Transverse colon (tissue), 4 donors: ENCODE results near the gene CYTH4. TPM values are rescaled to one million over a fixed set of nuclear protein-coding genes. Genes with fewer than 3 reads are reported as not detected.

Experiments
- DNase-seq: peaks from one replicate; pipeline ENCODE4 v3.0.0-alpha.2; 2019
- H3K27ac ChIP-seq, 4 donors: fragments of 200-600 bp; sonication (generic); 2 replicates each; pipeline ENCODE4 v1.5.1; 2016 to 2018; ENCODE audit warnings: inconsistent platforms in 4 of 4
- H3K27me3 ChIP-seq: fragments of 200-600 bp; sonication (generic); 2 replicates; pipeline ENCODE4 v1.5.1; 2017; ENCODE audit warnings: inconsistent platforms
- H3K36me3 ChIP-seq, 4 donors: fragments of 200-600 bp; sonication (generic); 2 replicates each; pipeline ENCODE4 v1.5.1; 2017 to 2019; ENCODE audit warnings: inconsistent platforms in 4 of 4
- H3K4me1 ChIP-seq, 4 donors: fragments of 200-600 bp; sonication (generic); 2 replicates each; pipeline ENCODE4 v1.5.1; 2017 to 2020; ENCODE audit warnings: inconsistent platforms in 4 of 4
- H3K4me3 ChIP-seq, 4 donors: fragments of 200-600 bp; sonication (generic); 1 replicate in 1 of 4; 2 replicates in 3 of 4; pipeline versions ENCODE4 v1.5.1 to v1.6.1; 2017 to 2019; ENCODE audit warnings: inconsistent platforms in 4 of 4
- H3K9me3 ChIP-seq, 2 donors: fragments of 200-600 bp; sonication (generic); 2 replicates each; pipeline ENCODE4 v1.5.1; 2017 to 2019; ENCODE audit warnings: inconsistent platforms in 2 of 2
- CTCF ChIP-seq, 5 experiments: fragments of 200-600 bp in 3 of 5; fragments of 450-650 bp in 2 of 5; sonication (generic) in 3 of 5; IDR thresholded peaks; 1 replicate in 2 of 5; 2 replicates in 3 of 5; pipeline ENCODE4 v1.5.1; 2016 to 2017; ENCODE audit warnings: antibody characterized with exemption in 5 of 5, inconsistent platforms in 3 of 5, mild to moderate bottlenecking in 2 of 5, moderate library complexity in 1 of 5
- EP300 ChIP-seq: sonication (generic); formaldehyde crosslinking; IDR thresholded peaks from one replicate; pipeline ENCODE4 v1.6.1; 2017; ENCODE audit warnings: antibody characterized with exemption, low read depth
- POLR2A ChIP-seq: fragments of 450-650 bp; IDR thresholded peaks from one replicate; pipeline ENCODE4 v1.6.1; 2016; ENCODE audit warnings: antibody characterized with exemption, mild to moderate bottlenecking, moderate library complexity
- POLR2AphosphoS5 ChIP-seq, 3 donors: sonication (generic); formaldehyde crosslinking; IDR thresholded peaks; one replicate each; pipeline ENCODE4 v1.6.1; 2016; ENCODE audit warnings: antibody characterized with exemption in 3 of 3
- WGBS, 2 donors: methylation state at CpG; one replicate each; pipeline ENCODE4 v1.1.5; 2018; ENCODE audit warnings: low coverage in 1 of 2; 5-methylcytosine and 5-hydroxymethylcytosine counted together
- in situ Hi-C, 4 donors: fragments of 200-750 bp; cut with MboI; loops; one replicate each; pipeline versions ENCODE4 v1.15.0 to v1.15.1; 2017; ENCODE audit warnings: low sequenced_read_pairs in 3 of 4, low pct_ligation_motif_present in 1 of 4, low pct_unique_long_range_greater_than_20kb in 1 of 4
- intact Hi-C: fragments of 100-400 bp; cut with DNase I; formaldehyde crosslinking; loops from one replicate; pipeline ENCODE4 v1.15.1; 2023; ENCODE audit warnings: low total_unique reads
- total RNA-seq, 4 donors: library from RNA; depleted of rRNA; stranded (reverse); fragments of >200 nt; gene quantifications; one replicate each; pipeline ENCODE4 v1.1.0, GENCODE V29; 2016

Gene CYTH4
- total RNA-seq, 4 donors from 2014 or later, result 1.4 to 26.9 (median 10.6) TPM

GRCh38 chr22:37362621-37363020 lies 80.3 kb downstream of the CYTH4 start:
- Histone ChIP-seq H3K27ac (no peak overlapping the region), H3K4me3 (no peak overlapping the region), H3K9me3 (no peaks in the 10 kb centered on the region), H3K36me3 (no peaks in the 10 kb centered on the region), H3K27me3 (no peaks in the 10 kb centered on the region), H3K4me1 (no peaks in the 10 kb centered on the region)
- DNase-seq, result no peak
- TF ChIP-seq EP300 (no peak), POLR2AphosphoS5 (IDR thresholded peaks at IDR 0.05) (no peak), CTCF (IDR thresholded peaks at IDR 0.05) (no peak)
- in situ Hi-C loops, result no loop called here
- 75% methylated on average over 3 of the region's 3 CpGs; no CpG with 5 or more reads in 1 of the 2 donors for WGBS, 2 donors
- intact Hi-C loops, result no loop called here

- no peak overlapping the region for H3K4me3 ChIP-seq
- intact Hi-C loops, result no loop called here
- H3K36me3 ChIP-seq, result no peaks in the 10 kb centered on the region
- no peak for TF ChIP-seq POLR2A
- no peaks in the 10 kb centered on the region for H3K27me3 ChIP-seq
- WGBS, 2 donors, result 81 to 88% methylated on average over 8 to 15 of the region's 15 CpGs
- H3K27ac ChIP-seq, result no peak overlapping the region
- H3K4me1 ChIP-seq, result no peaks in the 10 kb centered on the region
- H3K9me3 ChIP-seq, result no peaks in the 10 kb centered on the region
- DNase-seq, result no peak
- in situ Hi-C loops, result no loop called here
These were observed 81.1 kb downstream of the CYTH4 start for GRCh38 chr22:37363261-37363992.

Other genes starting within 250 kb of the CYTH4 start
- gene KCTD17, start 230.8 kb upstream of the CYTH4 start, total RNA-seq, result 10 to 100 TPM; 11.2 to 61.3 (median 35.1) TPM
- 1 to 10 TPM in 1 of 4 donors, under 1 TPM in 2, not detected in 1; 0.16 to 4.9 (median 0.41) TPM for gene TMPRSS6, start 172.8 kb upstream of the CYTH4 start, total RNA-seq
- gene IL2RB, start 132.6 kb upstream of the CYTH4 start, total RNA-seq, result 1 to 10 TPM; 1.1 to 3.4 (median 2.6) TPM
- gene C1QTNF6, start 94.3 kb upstream of the CYTH4 start, total RNA-seq, result 10 to 100 TPM in 1 of 4 donors, 1 to 10 TPM in 3; 1.4 to 68.8 (median 7.5) TPM
- under 1 TPM in 2 of 4 donors, not detected in 2; 0.16 to 0.41 TPM for gene SSTR3, start 70.0 kb upstream of the CYTH4 start, total RNA-seq
- gene RAC2, start 38.2 kb upstream of the CYTH4 start, total RNA-seq, result 10 to 100 TPM in 3 of 4 donors, 1 to 10 TPM in 1; 5.2 to 36.3 (median 24.0) TPM
- gene ELFN2, start 145.0 kb downstream of the CYTH4 start, total RNA-seq, result under 1 TPM in 2 of 4 donors, not detected in 2; under 0.01 TPM
- 10 to 100 TPM in 3 of 4 donors, 1 to 10 TPM in 1; 2.8 to 26.4 (median 15.7) TPM for gene MFNG, start 203.9 kb downstream of the CYTH4 start, total RNA-seq
- gene CARD10, start 236.9 kb downstream of the CYTH4 start, total RNA-seq, result 100 to 1,000 TPM in 1 of 4 donors, 10 to 100 TPM in 3; 46.3 to 166 (median 60.9) TPM